Left lung (tissue), 10 donors: Measurements from ENCODE around the gene KIF26A. TPM values are rescaled to one million over a fixed set of nuclear protein-coding genes. Genes with fewer than 3 reads are reported as not detected.

Experiments
- ATAC-seq: fragments of 200-7000 bp; cut with Tn5 transposase; one replicate; pipeline ENCODE4 v1.9.1; 2020; ENCODE audit warnings: moderate library complexity
- DNase-seq, 4 donors: peaks; one replicate each; pipeline ENCODE4 v3.0.0-alpha.2; 2013 to 2020
- H3K27ac ChIP-seq, 2 donors: fragments of 200-600 bp; sonication (generic) in 1 of 2; one replicate each; pipeline versions ENCODE4 v1.5.0 to v1.8.0; 2020 to 2021
- H3K27me3 ChIP-seq, 2 donors: fragments of 200-600 bp; sonication (generic) in 1 of 2; one replicate each; pipeline versions ENCODE4 v1.5.0 to v1.8.0; 2020 to 2021
- H3K36me3 ChIP-seq, 2 donors: fragments of 200-600 bp; sonication (generic) in 1 of 2; one replicate each; pipeline versions ENCODE4 v1.5.0 to v1.8.0; 2020 to 2021
- H3K4me1 ChIP-seq, 2 donors: fragments of 200-600 bp; one replicate each; pipeline ENCODE4 v1.8.0; 2021
- H3K4me3 ChIP-seq, 2 donors: fragments of 200-600 bp; sonication (generic) in 1 of 2; one replicate each; pipeline versions ENCODE4 v1.5.0 to v1.8.0; 2020 to 2021; ENCODE audit warnings: mild to moderate bottlenecking in 1 of 2
- H3K9me3 ChIP-seq, 2 donors: fragments of 200-600 bp; sonication (generic) in 1 of 2; one replicate each; pipeline versions ENCODE4 v1.5.0 to v1.8.0; 2020 to 2021
- intact Hi-C, 2 donors: fragments of 100-400 bp; cut with DNase I; formaldehyde crosslinking; loops; one replicate each; pipeline versions ENCODE4 v1.11.2 to v1.14.2; 2022
- polyA plus RNA-seq, 6 donors: library from polyadenylated mRNA; unstranded; fragments of 120-200 nt; gene quantifications; one replicate each; pipeline ENCODE4 v1.2.1, GENCODE V29; 2013; ENCODE audit not compliant: insufficient read length in 6 of 6
- total RNA-seq, 2 donors: library from RNA; stranded (reverse); fragmentation: NEBNext Ultra II Directional; extraction: Animal tissue kit (Norgen Biotek cat#: 25700); gene quantifications; one replicate each; pipeline ENCODE4 v1.2.1, GENCODE V29; 2021
- TF ChIP-seq, protein P1 (sequence below), 2 donors: fragments of 200-600 bp; sonication (generic) in 1 of 2; IDR thresholded peaks; one replicate each; pipeline versions ENCODE4 v1.5.0 to v1.8.0; 2021; ENCODE audit warnings: antibody characterized with exemption in 2 of 2
- donor health status: DM: no; HTN: yes; CAD: no.
- donor health status: DM: no; HTN: no; CAD: no.

KIF26A gene
- total and polyA plus RNA-seq, 8 donors: 4.5 to 25.5 (median 14.4) TPM

DNA sequence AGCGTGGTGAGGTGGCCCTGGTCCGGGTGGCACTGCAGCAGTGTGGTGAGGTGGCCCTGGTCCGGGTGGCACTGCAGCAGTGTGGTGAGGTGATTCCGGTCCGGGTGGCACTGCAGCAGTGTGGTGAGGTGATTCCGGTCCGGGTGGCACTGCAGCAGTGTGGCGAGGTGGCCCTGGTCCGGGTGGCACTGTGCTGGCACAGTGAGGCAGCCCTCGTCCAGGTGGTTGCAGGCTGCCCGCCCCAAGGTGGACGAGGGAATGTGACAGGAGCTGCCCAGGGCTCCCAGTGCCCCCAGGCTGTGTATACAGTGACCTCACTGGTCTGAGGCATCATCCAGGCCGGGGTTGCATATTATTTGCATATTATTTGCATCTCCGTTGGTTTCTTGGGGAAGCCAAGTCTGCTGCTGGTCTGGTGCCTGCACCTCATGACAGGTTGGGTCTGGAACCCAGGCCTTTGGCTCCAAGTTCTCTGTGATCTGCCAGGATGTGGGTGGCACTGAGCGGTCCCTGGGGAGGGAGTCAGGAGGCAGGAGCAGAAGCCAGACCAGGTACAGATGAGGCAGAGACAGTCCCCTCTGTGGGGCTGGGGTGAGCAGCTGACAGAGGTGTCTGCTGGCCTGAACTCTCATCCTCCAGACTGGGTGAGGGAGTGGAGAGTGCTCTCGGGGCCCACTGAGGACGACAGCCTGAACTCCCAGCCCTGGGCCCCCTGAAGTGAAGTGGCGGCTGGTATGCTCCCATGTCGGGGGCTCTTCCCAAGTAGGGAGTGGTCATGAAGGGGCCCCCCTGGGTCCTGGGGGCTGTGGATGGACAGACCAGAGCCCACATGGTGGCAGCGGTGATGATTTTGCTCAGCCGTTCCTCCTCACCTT, 79.3 kb downstream of the KIF26A start:
- Histone ChIP-seq H3K36me3 (no peaks in the 10 kb centered on the region), H3K4me3 (no peak overlapping the region), H3K9me3 (no peaks in the 10 kb centered on the region), H3K27me3 (peaks cover 0 to 50% of the 10 kb centered on the region in 2 donors), H3K4me1 (no peaks in the 10 kb centered on the region), H3K27ac (no peak overlapping the region)
- TF ChIP-seq, protein P1, sequence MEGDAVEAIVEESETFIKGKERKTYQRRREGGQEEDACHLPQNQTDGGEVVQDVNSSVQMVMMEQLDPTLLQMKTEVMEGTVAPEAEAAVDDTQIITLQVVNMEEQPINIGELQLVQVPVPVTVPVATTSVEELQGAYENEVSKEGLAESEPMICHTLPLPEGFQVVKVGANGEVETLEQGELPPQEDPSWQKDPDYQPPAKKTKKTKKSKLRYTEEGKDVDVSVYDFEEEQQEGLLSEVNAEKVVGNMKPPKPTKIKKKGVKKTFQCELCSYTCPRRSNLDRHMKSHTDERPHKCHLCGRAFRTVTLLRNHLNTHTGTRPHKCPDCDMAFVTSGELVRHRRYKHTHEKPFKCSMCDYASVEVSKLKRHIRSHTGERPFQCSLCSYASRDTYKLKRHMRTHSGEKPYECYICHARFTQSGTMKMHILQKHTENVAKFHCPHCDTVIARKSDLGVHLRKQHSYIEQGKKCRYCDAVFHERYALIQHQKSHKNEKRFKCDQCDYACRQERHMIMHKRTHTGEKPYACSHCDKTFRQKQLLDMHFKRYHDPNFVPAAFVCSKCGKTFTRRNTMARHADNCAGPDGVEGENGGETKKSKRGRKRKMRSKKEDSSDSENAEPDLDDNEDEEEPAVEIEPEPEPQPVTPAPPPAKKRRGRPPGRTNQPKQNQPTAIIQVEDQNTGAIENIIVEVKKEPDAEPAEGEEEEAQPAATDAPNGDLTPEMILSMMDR (IDR thresholded peaks at IDR 0.05): no peak
- intact Hi-C loops: no loop called here
- no peak for ATAC-seq
- peak in 1 of 4 donors; percentile 65 for DNase-seq

DNA sequence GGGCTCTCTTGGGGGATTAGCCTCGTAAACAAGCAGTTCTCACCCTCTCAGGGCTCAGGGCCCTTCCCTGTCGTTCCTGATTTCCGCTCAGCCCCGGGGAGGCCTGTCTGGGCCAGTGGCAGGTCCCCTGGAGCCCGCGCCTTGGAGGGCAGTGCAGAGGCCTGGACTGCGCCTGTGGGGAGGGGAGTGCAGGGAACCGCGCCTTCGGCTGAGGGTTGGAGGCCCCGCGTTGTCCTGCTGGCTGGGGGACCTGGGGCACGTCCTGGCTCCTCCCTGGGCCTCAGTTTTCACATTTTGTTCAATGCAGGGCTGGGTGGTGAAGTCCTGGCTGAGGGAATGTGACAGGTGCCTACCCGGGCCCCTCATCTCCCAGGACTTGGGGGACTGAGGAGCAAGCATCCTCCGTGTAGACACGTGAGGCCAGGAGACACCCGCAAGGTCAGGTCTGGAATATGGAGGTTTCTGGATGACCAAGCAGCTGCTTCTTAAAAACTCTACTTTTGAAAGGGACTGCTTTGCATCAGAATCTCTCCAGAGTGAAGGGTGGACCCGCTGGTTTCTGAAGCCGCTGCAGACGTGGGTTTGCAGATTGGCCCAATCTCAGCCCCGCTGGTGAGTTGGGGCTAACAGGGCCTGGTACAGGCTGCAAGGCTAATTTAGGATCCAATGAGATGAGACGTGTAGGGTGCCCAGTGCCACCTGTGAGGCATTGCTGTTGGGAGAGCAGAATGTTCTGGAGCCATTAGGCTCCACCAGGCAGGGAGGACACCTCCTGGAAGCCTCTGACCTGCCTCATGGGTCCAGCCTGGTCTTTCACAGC, 80.2 kb downstream of the KIF26A start:
- intact Hi-C loops: no loop called here
- no peak overlapping the region for H3K4me3 ChIP-seq
- no peaks in the 10 kb centered on the region for H3K36me3 ChIP-seq
- TF ChIP-seq, protein P1 (IDR thresholded peaks at IDR 0.05): no peak
- peak in 1 of 4 donors; percentile 72 for DNase-seq
- no peak for ATAC-seq
- no peaks in the 10 kb centered on the region for H3K4me1 ChIP-seq
- no peak overlapping the region for H3K27ac ChIP-seq
- H3K9me3 ChIP-seq: no peaks in the 10 kb centered on the region
- peaks cover 0 to 50% of the 10 kb centered on the region in 2 donors for H3K27me3 ChIP-seq

DNA sequence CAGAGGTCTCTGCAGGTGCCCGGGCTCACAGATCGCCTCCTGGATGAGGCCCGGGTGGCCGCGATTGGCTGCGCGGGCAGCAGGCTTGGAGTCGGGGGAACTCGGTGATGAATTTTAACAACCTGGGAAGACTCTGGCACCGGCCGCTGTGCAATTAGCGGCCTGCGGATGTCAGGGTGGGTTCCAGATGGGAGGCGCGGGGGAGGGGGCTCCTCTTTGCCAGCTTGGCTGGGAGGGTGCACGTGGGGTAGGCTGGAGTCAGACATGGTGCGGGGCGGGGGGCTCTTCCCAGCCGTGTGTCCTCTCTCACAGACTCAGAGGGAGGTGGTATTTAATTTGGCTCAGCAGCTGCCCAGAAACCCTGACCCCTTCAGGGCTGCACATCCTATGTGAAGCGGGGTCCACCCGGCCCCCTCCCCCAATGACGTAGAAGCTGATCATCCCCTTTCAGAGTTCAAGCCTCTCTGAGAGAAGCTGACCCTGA, 81.4 kb downstream of the KIF26A start:
- H3K4me1 ChIP-seq: no peaks in the 10 kb centered on the region
- no peak overlapping the region for H3K4me3 ChIP-seq
- TF ChIP-seq, protein P1 (IDR thresholded peaks at IDR 0.05): no peak
- ATAC-seq: no peak
- peaks cover 0 to 59% of the 10 kb centered on the region in 2 donors for H3K27me3 ChIP-seq
- no peaks in the 10 kb centered on the region for H3K9me3 ChIP-seq
- H3K36me3 ChIP-seq: no peaks in the 10 kb centered on the region
- DNase-seq: peak in 2 of 4 donors; percentile 10 to 59
- no peak overlapping the region for H3K27ac ChIP-seq
- intact Hi-C loops: no loop called here

DNA sequence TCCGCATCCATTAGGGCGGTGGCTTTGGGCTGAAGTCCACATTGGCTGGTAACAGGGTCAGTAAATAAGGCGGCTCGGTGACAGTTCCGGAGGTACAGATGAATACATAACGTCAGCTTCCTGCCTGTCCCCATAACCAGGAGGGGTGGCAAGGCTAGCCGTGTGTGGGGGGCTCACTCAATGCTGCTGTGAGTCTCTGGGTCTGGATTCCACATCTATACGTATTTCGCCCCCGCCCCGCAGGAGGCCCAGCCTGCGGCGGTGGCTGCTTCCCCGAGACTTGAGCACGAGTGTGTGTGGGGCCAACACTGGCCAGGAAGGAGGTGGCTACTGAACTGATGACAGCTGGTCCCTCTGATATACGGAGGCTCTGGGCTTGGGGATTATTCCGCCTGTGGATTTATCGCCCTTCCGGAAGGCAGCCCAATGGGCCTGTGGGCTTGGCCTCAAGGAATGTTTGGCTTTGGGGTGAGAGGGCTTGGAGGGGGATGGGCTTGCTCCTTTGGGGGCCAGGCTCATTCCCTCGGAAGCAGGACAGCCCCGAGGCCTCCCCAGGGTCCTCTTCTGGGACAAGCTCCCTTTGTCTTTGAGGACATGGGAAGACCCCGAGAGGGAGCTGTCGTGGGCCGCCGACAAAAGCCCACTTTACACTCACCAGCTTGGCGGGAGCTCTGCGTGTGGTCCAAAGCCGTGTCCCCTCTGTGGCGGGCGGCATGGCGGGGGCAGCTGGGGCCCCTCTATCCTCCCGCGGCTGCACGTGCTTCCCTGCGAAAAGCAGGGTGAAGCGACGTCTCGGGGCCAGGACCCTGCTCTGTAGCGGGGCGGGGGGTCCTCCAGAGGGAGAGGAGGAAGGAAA, 82.1 kb downstream of the KIF26A start:
- Histone ChIP-seq H3K36me3 (no peaks in the 10 kb centered on the region), H3K4me1 (no peaks in the 10 kb centered on the region), H3K9me3 (no peaks in the 10 kb centered on the region), H3K4me3 (no peak overlapping the region), H3K27ac (no peak overlapping the region), H3K27me3 (peaks cover 0 to 60% of the 10 kb centered on the region in 2 donors)
- intact Hi-C loops: no loop called here
- ATAC-seq: no peak
- peak in 2 of 4 donors; percentile 22 to 76 for DNase-seq
- TF ChIP-seq, protein P1 (IDR thresholded peaks at IDR 0.05): no peak
